CD14-positive monocyte (primary cell): ENCODE measurements around the gene USP3. TPM values are rescaled to one million over a fixed set of nuclear protein-coding genes. Genes with fewer than 3 reads are reported as not detected.
A peak's percentile ranks its signal among the peaks of the same experiment; 100 is the strongest.

Experiments
- DNase-seq, 3 donors: peaks; one replicate each; pipeline ENCODE4 v3.0.0-alpha.2; 2011 to 2022
- H2AFZ ChIP-seq: 2 replicates; pipeline ENCODE4 v1.6.0; 2012; ENCODE audit warnings: mild to moderate bottlenecking, low read depth, low read length, inconsistent platforms; ENCODE audit not compliant: insufficient read depth, poor library complexity, severe bottlenecking
- H3K27ac ChIP-seq, 2 donors: 1 replicate in 1 of 2; 2 replicates in 1 of 2; pipeline ENCODE4 v1.5.1; 2012 to 2013; ENCODE audit warnings: low read length in 2 of 2, control low read depth in 1 of 2, inconsistent platforms in 1 of 2, low read depth in 1 of 2, mild to moderate bottlenecking in 1 of 2
- H3K27me3 ChIP-seq, 2 donors: one replicate each; pipeline versions ENCODE4 v1.6.0 to v1.6.1; 2011 to 2013; ENCODE audit warnings: low read length in 2 of 2; ENCODE audit not compliant: control insufficient read depth in 2 of 2, insufficient read depth in 2 of 2
- H3K36me3 ChIP-seq, 2 donors: replicated peaks in 1 of 2; 1 replicate in 1 of 2; 2 replicates in 1 of 2; pipeline versions ENCODE4 v1.5.1 to v1.6.1; 2012 to 2013; ENCODE audit warnings: low read length in 2 of 2, control low read depth in 1 of 2, inconsistent platforms in 1 of 2, mild to moderate bottlenecking in 1 of 2; ENCODE audit not compliant: insufficient read depth in 2 of 2, control insufficient read depth in 1 of 2
- H3K4me1 ChIP-seq, 2 donors: 1 replicate in 1 of 2; 2 replicates in 1 of 2; pipeline versions ENCODE4 v1.5.1 to v1.6.1; 2012 to 2013; ENCODE audit warnings: low read length in 2 of 2, control low read depth in 1 of 2, inconsistent platforms in 1 of 2, mild to moderate bottlenecking in 1 of 2, moderate library complexity in 1 of 2; ENCODE audit not compliant: insufficient read depth in 2 of 2, control insufficient read depth in 1 of 2
- H3K4me2 ChIP-seq: replicated peaks from 2 replicates; pipeline ENCODE3; 2012; ENCODE audit warnings: low read length, moderate library complexity, mild to moderate bottlenecking; ENCODE audit not compliant: poor library complexity, severe bottlenecking; ENCODE audit errors: extremely low read depth
- H3K4me3 ChIP-seq, 3 experiments: fragments of 200-600 bp in 1 of 3; sonication (generic) in 1 of 3; replicated peaks in 1 of 3; 1 replicate in 2 of 3; 2 replicates in 1 of 3; pipeline ENCODE4 v1.5.1; 2011 to 2013; ENCODE audit warnings: low read length in 3 of 3, mild to moderate bottlenecking in 3 of 3, control low read depth in 2 of 3, low read depth in 2 of 3, inconsistent platforms in 1 of 3, moderate library complexity in 1 of 3
- H3K79me2 ChIP-seq: 2 replicates; pipeline ENCODE4 v1.6.0; 2012; ENCODE audit warnings: mild to moderate bottlenecking, control low read depth, inconsistent platforms, low read length, moderate library complexity; ENCODE audit not compliant: insufficient read depth
- H3K9ac ChIP-seq: 2 replicates; pipeline ENCODE4 v1.6.0; 2017; ENCODE audit warnings: low read length, mild to moderate bottlenecking; ENCODE audit not compliant: insufficient read depth, poor library complexity, severe bottlenecking
- H3K9me3 ChIP-seq, 2 donors: replicated peaks in 1 of 2; 1 replicate in 1 of 2; 2 replicates in 1 of 2; pipeline versions ENCODE4 v1.5.1 to v1.6.1; 2012 to 2013; ENCODE audit warnings: low read length in 2 of 2, control low read depth in 1 of 2; ENCODE audit not compliant: control insufficient read depth in 1 of 2, insufficient read depth in 1 of 2
- H4K20me1 ChIP-seq: 2 replicates; pipeline ENCODE4 v1.6.0; 2012; ENCODE audit warnings: mild to moderate bottlenecking, low read length, control low read depth, moderate library complexity; ENCODE audit not compliant: insufficient read depth
- H3K27ac Mint-ChIP-seq, 7 donors: one replicate each; pipeline ENCODE4 v1.8.0; 2020; ENCODE audit warnings: mild to moderate bottlenecking in 7 of 7, mixed read lengths in 7 of 7, moderate library complexity in 6 of 7, inconsistent platforms in 2 of 7
- H3K27me3 Mint-ChIP-seq, 3 donors: one replicate each; pipeline ENCODE4 v1.8.0; 2021 to 2022; ENCODE audit warnings: low read depth in 3 of 3, mild to moderate bottlenecking in 3 of 3, mixed read lengths in 3 of 3, moderate library complexity in 3 of 3, inconsistent platforms in 1 of 3
- H3K36me3 Mint-ChIP-seq, 2 donors: one replicate each; pipeline ENCODE4 v1.8.0; 2020; ENCODE audit warnings: mixed read lengths in 2 of 2, inconsistent platforms in 1 of 2, mild to moderate bottlenecking in 1 of 2
- H3K4me1 Mint-ChIP-seq: one replicate; pipeline ENCODE4 v1.8.0; 2020; ENCODE audit warnings: mild to moderate bottlenecking, mixed read lengths
- H3K4me3 Mint-ChIP-seq, 2 donors: one replicate each; pipeline ENCODE4 v1.8.0; 2020; ENCODE audit warnings: mild to moderate bottlenecking in 2 of 2, mixed read lengths in 2 of 2, moderate library complexity in 1 of 2
- H3K9me3 Mint-ChIP-seq, 7 donors: one replicate each; pipeline ENCODE4 v1.8.0; 2020 to 2022; ENCODE audit warnings: mixed read lengths in 7 of 7, mild to moderate bottlenecking in 6 of 7, moderate library complexity in 6 of 7, inconsistent platforms in 2 of 7
- WGBS: methylation state at CpG from one replicate; pipeline ENCODE4 v1.1.5; 2013; ENCODE audit warnings: missing lambda C conversion rate; ENCODE audit not compliant: insufficient coverage; 5-methylcytosine and 5-hydroxymethylcytosine counted together
- intact Hi-C, 2 donors: fragments of 100-400 bp; cut with micrococcal nuclease; formaldehyde crosslinking; loops; one replicate each; pipeline versions ENCODE4 v1.15.0 to v1.15.1; 2023
- polyA plus RNA-seq, 3 donors: library from polyadenylated mRNA; depleted of rRNA in 1 of 3; unstranded in 2 of 3; stranded (reverse) in 1 of 3; fragments of 300-500 nt in 2 of 3; fragments of >200 nt in 1 of 3; fragmentation: Illumina TruSeq in 2 of 3; gene quantifications; 1 replicate in 2 of 3; 2 replicates in 1 of 3; pipeline ENCODE4 v1.2.3, GENCODE V29; 2012 to 2021
- TF ChIP-seq, protein P1 (sequence below): fragments of 200-600 bp; IDR thresholded peaks from one replicate; pipeline ENCODE4 v1.8.0; 2022; ENCODE audit warnings: antibody characterized with exemption, mild to moderate bottlenecking

The USP3 gene
- polyA plus RNA-seq, 3 donors: 91.4 to 167 (median 122) TPM

DNA sequence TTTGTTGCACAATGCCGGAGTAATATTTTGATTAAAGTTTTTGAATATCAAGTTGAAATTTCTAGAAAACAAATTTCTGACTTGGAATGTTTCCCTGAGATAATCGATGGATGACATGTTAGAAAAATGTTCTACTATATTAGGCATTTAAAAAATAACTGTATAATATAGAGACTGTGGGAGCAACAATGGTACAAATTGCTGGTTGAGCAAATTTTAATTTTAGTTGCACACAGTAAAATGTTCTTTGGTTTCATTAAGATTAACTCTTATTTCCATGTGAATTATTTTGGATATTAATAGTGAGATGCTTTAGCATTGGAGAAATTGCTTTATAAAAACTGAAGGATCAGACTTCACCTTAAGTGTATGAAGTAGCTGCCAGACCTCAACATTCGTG, 9.3 kb downstream of the USP3 start:
- Histone ChIP-seq H3K9me3 (no peaks in the 10 kb centered on the region), H3K4me2 (peak overlapping the region; percentile 51), H3K4me3 (no peak overlapping the region), H3K9ac (no peak overlapping the region), H3K79me2 (peaks cover 100% of the 10 kb centered on the region), H2AFZ (no peak overlapping the region), H4K20me1 (peaks cover 100% of the 10 kb centered on the region), H3K27me3 (no peaks in the 10 kb centered on the region), H3K36me3 (no peaks in the 10 kb centered on the region), H3K27ac (peak overlapping the region in 1 of 2 donors; percentile 83), H3K4me1 (peaks cover 84 to 99% of the 10 kb centered on the region in 2 donors)
- Mint-ChIP-seq H3K4me3 (no peak overlapping the region), H3K36me3 (peaks cover 5 to 10% of the 10 kb centered on the region in 2 donors), H3K9me3 (no peaks in the 10 kb centered on the region), H3K27me3 (peaks cover 0 to 2% (median 0%) of the 10 kb centered on the region in 3 donors), H3K27ac (peak overlapping the region in 5 of 7 donors; percentile 56 to 96 (median 80)), H3K4me1 (peaks cover 91% of the 10 kb centered on the region)
- WGBS: no CpG with 5 or more reads among the region's 3 CpGs
- intact Hi-C loops: no loop called here
- DNase-seq: no peak
- TF ChIP-seq, protein P1, sequence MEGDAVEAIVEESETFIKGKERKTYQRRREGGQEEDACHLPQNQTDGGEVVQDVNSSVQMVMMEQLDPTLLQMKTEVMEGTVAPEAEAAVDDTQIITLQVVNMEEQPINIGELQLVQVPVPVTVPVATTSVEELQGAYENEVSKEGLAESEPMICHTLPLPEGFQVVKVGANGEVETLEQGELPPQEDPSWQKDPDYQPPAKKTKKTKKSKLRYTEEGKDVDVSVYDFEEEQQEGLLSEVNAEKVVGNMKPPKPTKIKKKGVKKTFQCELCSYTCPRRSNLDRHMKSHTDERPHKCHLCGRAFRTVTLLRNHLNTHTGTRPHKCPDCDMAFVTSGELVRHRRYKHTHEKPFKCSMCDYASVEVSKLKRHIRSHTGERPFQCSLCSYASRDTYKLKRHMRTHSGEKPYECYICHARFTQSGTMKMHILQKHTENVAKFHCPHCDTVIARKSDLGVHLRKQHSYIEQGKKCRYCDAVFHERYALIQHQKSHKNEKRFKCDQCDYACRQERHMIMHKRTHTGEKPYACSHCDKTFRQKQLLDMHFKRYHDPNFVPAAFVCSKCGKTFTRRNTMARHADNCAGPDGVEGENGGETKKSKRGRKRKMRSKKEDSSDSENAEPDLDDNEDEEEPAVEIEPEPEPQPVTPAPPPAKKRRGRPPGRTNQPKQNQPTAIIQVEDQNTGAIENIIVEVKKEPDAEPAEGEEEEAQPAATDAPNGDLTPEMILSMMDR: no peak

GRCh38 chr15:63514531-63514943, 10.1 kb downstream of the USP3 start:
- peak overlapping the region; percentile 82 to 96 (median 92) for H3K27ac Mint-ChIP-seq
- Histone ChIP-seq H3K4me2 (peak overlapping the region; percentile 51), H3K9me3 (no peaks in the 10 kb centered on the region), H3K27ac (peak overlapping the region in 1 of 2 donors; percentile 83), H3K79me2 (peaks cover 100% of the 10 kb centered on the region), H3K4me3 (peak overlapping the region in 1 of 3 experiments; percentile 53), H4K20me1 (peaks cover 100% of the 10 kb centered on the region), H3K27me3 (no peaks in the 10 kb centered on the region), H3K9ac (no peak overlapping the region), H3K4me1 (peaks cover 76 to 97% of the 10 kb centered on the region in 2 donors), H2AFZ (no peak overlapping the region), H3K36me3 (no peaks in the 10 kb centered on the region)
- peak; percentile 76 to 91 (median 89) for DNase-seq
- H3K27me3 Mint-ChIP-seq: peaks cover 0 to 3% (median 0%) of the 10 kb centered on the region in 3 donors
- TF ChIP-seq, protein P1: no peak
- no peaks in the 10 kb centered on the region for H3K9me3 Mint-ChIP-seq
- peaks cover 91% of the 10 kb centered on the region for H3K4me1 Mint-ChIP-seq
- no CpG with 5 or more reads among the region's 1 CpG for WGBS
- H3K36me3 Mint-ChIP-seq: peaks cover 8 to 11% of the 10 kb centered on the region in 2 donors
- peak overlapping the region; percentile 3 to 39 for H3K4me3 Mint-ChIP-seq
- intact Hi-C loops: no loop called here
